NCI-H2196 treated with DMSO at 0.1 percent for 48 hours (cell line): ENCODE measurements around the gene AGFG1.
"Not testable (repeated sequence)": the region's sequence is repeated elsewhere in the genome, so short reads cannot be mapped to it uniquely, and the experiment has no call there.

Experiments used
- DNase-seq: peaks from one replicate; lab custom pipeline; 2025; ENCODE audit not compliant: unreplicated experiment; lab: John Stamatoyannopoulos, UW

Gene AGFG1

GRCh38 chr2:227497158-227497557, 25.2 kb downstream of the AGFG1 start:
- DNase-seq, result no peak

- no peak for DNase-seq
These were observed 27.8 kb downstream of the AGFG1 start for GRCh38 chr2:227499627-227500300.

- no peak for DNase-seq
These were observed 28.3 kb downstream of the AGFG1 start for GRCh38 chr2:227500301-227500630.

GRCh38 chr2:227503433-227504406, 31.8 kb downstream of the AGFG1 start:
- DNase-seq, result no peak

- DNase-seq, result no peak
These were observed 32.7 kb downstream of the AGFG1 start for GRCh38 chr2:227504700-227505099.

GRCh38 chr2:227506456-227506855, 34.5 kb downstream of the AGFG1 start:
- DNase-seq, result no peak

GRCh38 chr2:227507963-227508362, 36.0 kb downstream of the AGFG1 start:
- DNase-seq, result no peak

GRCh38 chr2:227509076-227509475, 37.1 kb downstream of the AGFG1 start:
- no peak for DNase-seq

GRCh38 chr2:227509824-227510619, 38.1 kb downstream of the AGFG1 start:
- DNase-seq, result no peak

- DNase-seq, result no peak
These were observed 38.6 kb downstream of the AGFG1 start for GRCh38 chr2:227510620-227510958.

- no peak for DNase-seq
These were observed 39.4 kb downstream of the AGFG1 start for GRCh38 chr2:227511239-227511930.

GRCh38 chr2:227511955-227512354, 40.0 kb downstream of the AGFG1 start:
- DNase-seq, result no peak

GRCh38 chr2:227513113-227513512, 41.2 kb downstream of the AGFG1 start:
- no peak for DNase-seq

GRCh38 chr2:227515742-227516141, 43.8 kb downstream of the AGFG1 start:
- no peak for DNase-seq

GRCh38 chr2:227517724-227518123, 45.8 kb downstream of the AGFG1 start:
- DNase-seq, result no peak

GRCh38 chr2:227518278-227518865, 46.4 kb downstream of the AGFG1 start:
- DNase-seq, result not testable (repeated sequence)

GRCh38 chr2:227521178-227521577, 49.2 kb downstream of the AGFG1 start:
- DNase-seq, result not testable (repeated sequence)

GRCh38 chr2:227524665-227525064, 52.7 kb downstream of the AGFG1 start:
- DNase-seq, result no peak

- no peak for DNase-seq
These were observed 55.4 kb downstream of the AGFG1 start for GRCh38 chr2:227527351-227527750.

GRCh38 chr2:227528803-227529202, 56.8 kb downstream of the AGFG1 start:
- DNase-seq, result no peak

- DNase-seq, result no peak
These were observed 57.9 kb downstream of the AGFG1 start for GRCh38 chr2:227529871-227530270.
